Measurements from ENCODE around the gene RAB11FIP5. TPM values are rescaled to one million over a fixed set of nuclear protein-coding genes. Genes with fewer than 3 reads are reported as not detected.
A peak's percentile ranks its signal among the peaks of the same experiment; 100 is the strongest.
"Not testable (repeated sequence)": the region's sequence is repeated elsewhere in the genome, so short reads cannot be mapped to it uniquely, and the experiment has no call there.

RAB11FIP5 gene
- total RNA-seq, result 24.3 TPM

- peak; percentile 77 for DNase-seq
Observed at GRCh38 chr2:73112913-73113854, at the start of gene RAB11FIP5. Gene RAB11FIP5, minus strand, starts transcription at chr2:73112948. Its CDS starts 171 bp downstream, at chr2:73112777.

GRCh38 chr2:73156539-73157124 lies 43.9 kb upstream of the RAB11FIP5 start:
- DNase-seq, result peak; percentile 62

- no peak for DNase-seq
Observed at GRCh38 chr2:73142937-73143336, 30.2 kb upstream of the RAB11FIP5 start.

- DNase-seq, result no peak
Observed at GRCh38 chr2:73141896-73142295, 29.1 kb upstream of the RAB11FIP5 start.

- no peak for DNase-seq
Observed at GRCh38 chr2:73135236-73135635, 22.5 kb upstream of the RAB11FIP5 start.

GRCh38 chr2:73134471-73134870 lies 21.7 kb upstream of the RAB11FIP5 start:
- no peak for DNase-seq

- no peak for DNase-seq
Observed at GRCh38 chr2:73133566-73134197, 20.9 kb upstream of the RAB11FIP5 start.

- DNase-seq, result no peak
Observed at GRCh38 chr2:73131807-73132206, 19.1 kb upstream of the RAB11FIP5 start.

GRCh38 chr2:73130790-73131189 lies 18.0 kb upstream of the RAB11FIP5 start:
- DNase-seq, result no peak

- DNase-seq, result no peak
Observed at GRCh38 chr2:73128841-73129535, 16.2 kb upstream of the RAB11FIP5 start.

- no peak for DNase-seq
Observed at GRCh38 chr2:73122536-73122935, 9.8 kb upstream of the RAB11FIP5 start.

GRCh38 chr2:73119611-73120239 lies 7.0 kb upstream of the RAB11FIP5 start:
- DNase-seq, result not testable (repeated sequence)

GRCh38 chr2:73117441-73117840 lies 4.7 kb upstream of the RAB11FIP5 start:
- no peak for DNase-seq

GRCh38 chr2:73116182-73116960 lies 3.6 kb upstream of the RAB11FIP5 start:
- DNase-seq, result no peak

GRCh38 chr2:73114273-73114867 lies 1.6 kb upstream of the RAB11FIP5 start:
- DNase-seq, result no peak

GRCh38 chr2:73112026-73112912 lies 479 bp downstream of the RAB11FIP5 start:
- peak; percentile 51 for DNase-seq

- peak; percentile 38 for DNase-seq
Observed at GRCh38 chr2:73111073-73112025, 1.4 kb downstream of the RAB11FIP5 start.

Measured in tongue (tissue), 2 donors.